Kidney epithelial cell (primary cell): Measurements from ENCODE around the gene TLE3. TPM values are rescaled to one million over a fixed set of nuclear protein-coding genes. Genes with fewer than 3 reads are reported as not detected.

Experiments
- DNase-seq: peaks from one replicate; pipeline ENCODE4 v3.0.0-alpha.2; 2010; ENCODE audit warnings: low read depth
- H3K27me3 ChIP-seq: 2 replicates; pipeline ENCODE4 v1.6.0; 2011; ENCODE audit warnings: low read length; ENCODE audit not compliant: control insufficient read depth, insufficient read depth
- H3K36me3 ChIP-seq: 2 replicates; pipeline ENCODE4 v1.5.1; 2011; ENCODE audit warnings: low read length; ENCODE audit not compliant: control insufficient read depth, insufficient read depth
- H3K4me3 ChIP-seq: 2 replicates; pipeline ENCODE4 v1.5.1; 2011; ENCODE audit warnings: low read depth, mild to moderate bottlenecking, control low read depth, low read length
- total RNA-seq: library from RNA; depleted of rRNA; stranded (reverse); fragments of >200 nt; gene quantifications from 2 replicates; pipeline ENCODE4 v1.2.3, GENCODE V29; 2015
- TF ChIP-seq, protein P1 (sequence below): IDR thresholded peaks from 2 replicates; pipeline ENCODE4 v1.5.1; 2011; ENCODE audit warnings: mild to moderate bottlenecking, moderate library complexity, low read length, control low read depth, inconsistent platforms; ENCODE audit not compliant: insufficient read depth, poor library complexity, severe bottlenecking

The TLE3 gene
- total RNA-seq, 1 donor from 2014 or later: 67.5 TPM

DNA sequence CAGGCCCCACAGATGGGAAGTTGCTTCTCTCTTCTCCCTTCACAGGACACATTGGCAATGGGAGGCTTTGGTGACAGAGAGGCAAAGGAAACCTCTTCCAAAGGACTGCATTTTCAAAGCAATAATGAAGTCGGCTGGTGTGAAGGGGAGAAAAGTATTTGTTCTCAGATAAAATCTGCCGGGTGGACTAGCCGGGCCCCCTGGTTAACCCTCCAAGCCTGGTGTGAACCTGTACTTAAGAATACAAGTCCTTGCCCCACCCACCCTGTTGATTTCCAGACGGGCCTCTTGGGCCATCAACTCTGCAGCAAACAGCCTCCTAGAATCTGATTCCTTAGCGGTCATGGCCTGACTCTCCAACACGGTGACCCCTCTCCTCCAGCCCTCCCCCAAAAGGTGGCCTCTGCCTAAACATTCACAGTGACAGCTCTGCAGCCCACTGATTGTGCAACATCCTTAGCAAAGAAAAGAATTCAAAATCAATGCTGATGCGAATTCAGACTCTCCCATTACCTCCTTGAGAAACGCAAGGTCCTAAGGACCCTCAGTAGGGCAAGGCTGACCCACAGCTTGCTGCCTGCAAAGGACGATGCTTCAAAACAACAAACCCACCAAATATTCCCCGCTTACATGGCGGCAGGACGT lies 9.9 kb downstream of the TLE3 start:
- no peak for DNase-seq
- TF ChIP-seq, protein P1, sequence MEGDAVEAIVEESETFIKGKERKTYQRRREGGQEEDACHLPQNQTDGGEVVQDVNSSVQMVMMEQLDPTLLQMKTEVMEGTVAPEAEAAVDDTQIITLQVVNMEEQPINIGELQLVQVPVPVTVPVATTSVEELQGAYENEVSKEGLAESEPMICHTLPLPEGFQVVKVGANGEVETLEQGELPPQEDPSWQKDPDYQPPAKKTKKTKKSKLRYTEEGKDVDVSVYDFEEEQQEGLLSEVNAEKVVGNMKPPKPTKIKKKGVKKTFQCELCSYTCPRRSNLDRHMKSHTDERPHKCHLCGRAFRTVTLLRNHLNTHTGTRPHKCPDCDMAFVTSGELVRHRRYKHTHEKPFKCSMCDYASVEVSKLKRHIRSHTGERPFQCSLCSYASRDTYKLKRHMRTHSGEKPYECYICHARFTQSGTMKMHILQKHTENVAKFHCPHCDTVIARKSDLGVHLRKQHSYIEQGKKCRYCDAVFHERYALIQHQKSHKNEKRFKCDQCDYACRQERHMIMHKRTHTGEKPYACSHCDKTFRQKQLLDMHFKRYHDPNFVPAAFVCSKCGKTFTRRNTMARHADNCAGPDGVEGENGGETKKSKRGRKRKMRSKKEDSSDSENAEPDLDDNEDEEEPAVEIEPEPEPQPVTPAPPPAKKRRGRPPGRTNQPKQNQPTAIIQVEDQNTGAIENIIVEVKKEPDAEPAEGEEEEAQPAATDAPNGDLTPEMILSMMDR: no peak
- Histone ChIP-seq H3K27me3 (no peaks in the 10 kb centered on the region), H3K36me3 (no peaks in the 10 kb centered on the region), H3K4me3 (no peak overlapping the region)

DNA sequence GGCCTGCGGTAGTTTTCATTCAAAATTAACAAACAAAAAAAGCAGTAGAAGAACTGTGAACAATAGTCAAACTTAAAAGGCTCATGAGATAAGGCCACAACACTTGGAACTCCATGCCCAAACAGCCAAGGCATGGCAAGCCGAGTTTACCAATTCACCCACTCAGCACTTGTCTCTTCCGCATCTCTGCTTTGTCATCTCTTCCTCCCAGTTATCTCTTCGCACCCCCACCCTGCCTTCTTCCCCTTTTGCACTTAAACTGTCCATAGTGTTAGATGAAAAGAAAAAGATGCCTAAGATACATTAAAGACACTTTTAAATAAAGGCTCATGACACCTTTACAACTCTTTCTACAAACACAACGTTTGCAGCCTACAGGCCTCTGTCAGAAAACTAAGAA lies 11.1 kb downstream of the TLE3 start:
- no peak for DNase-seq
- Histone ChIP-seq H3K36me3 (no peaks in the 10 kb centered on the region), H3K4me3 (no peak overlapping the region), H3K27me3 (no peaks in the 10 kb centered on the region)
- TF ChIP-seq, protein P1: no peak

DNA sequence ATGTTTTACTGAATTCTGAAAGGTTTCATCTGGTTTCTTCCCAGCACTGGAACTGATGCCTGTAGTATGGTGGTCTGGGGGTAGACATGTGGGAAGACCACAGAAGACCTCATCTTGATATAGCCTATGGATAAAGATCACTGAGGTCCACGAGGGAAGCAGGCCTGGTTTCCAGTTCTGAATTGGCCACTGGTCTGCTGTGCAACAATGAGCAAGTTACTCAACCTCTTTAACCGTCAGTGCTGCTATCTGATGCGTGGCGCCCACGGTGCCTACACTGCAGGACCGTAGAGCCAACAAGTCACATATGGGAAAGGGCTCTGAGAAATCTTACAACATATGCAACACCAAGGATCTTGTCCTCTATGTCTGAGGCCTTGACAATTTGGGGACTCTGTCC lies 13.3 kb downstream of the TLE3 start:
- Histone ChIP-seq H3K4me3 (no peak overlapping the region), H3K27me3 (no peaks in the 10 kb centered on the region), H3K36me3 (no peaks in the 10 kb centered on the region)
- DNase-seq: no peak
- TF ChIP-seq, protein P1: no peak

DNA sequence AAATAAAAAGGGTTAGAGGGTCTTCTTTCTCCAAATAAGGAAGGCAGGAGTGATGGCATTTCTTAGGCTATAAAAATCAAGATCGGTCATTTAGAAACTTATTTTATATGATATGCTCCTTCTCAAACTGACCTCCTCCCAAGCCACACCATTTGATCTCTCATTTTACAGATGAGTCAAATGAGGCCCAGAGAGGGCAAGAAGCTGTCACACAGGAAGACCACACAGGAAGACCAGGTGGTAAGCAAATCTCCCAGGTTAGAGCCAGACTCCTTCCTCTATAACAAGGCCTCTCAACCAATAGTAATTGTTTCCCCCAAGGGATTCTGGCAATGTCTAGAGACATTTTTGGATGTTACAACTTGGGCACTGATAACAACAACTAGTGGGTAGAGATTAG lies 13.8 kb downstream of the TLE3 start:
- no peaks in the 10 kb centered on the region for H3K36me3 ChIP-seq
- no peak for DNase-seq
- TF ChIP-seq, protein P1: no peak
- no peak overlapping the region for H3K4me3 ChIP-seq
- no peaks in the 10 kb centered on the region for H3K27me3 ChIP-seq

DNA sequence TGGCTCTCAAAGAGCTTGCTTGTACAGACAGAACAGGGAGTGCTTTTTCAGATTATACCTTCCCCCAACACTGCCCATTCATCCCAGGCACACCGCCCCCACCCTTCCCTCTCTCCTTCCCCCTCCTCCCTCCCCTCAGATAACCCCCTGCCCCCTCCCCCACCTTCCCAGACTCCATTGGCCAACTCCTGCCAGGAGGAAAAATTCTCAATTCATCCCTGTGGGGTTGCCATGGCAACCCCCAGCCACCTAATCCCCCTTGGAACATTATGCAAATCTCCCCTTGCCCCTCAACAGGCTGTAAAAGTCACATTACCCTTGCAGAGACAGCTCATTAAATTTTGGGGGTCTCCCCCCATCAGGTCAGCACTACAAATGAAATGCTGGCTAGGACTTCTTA lies 14.3 kb downstream of the TLE3 start:
- TF ChIP-seq, protein P1: no peak
- Histone ChIP-seq H3K4me3 (no peak overlapping the region), H3K36me3 (no peaks in the 10 kb centered on the region), H3K27me3 (no peaks in the 10 kb centered on the region)
- no peak for DNase-seq

DNA sequence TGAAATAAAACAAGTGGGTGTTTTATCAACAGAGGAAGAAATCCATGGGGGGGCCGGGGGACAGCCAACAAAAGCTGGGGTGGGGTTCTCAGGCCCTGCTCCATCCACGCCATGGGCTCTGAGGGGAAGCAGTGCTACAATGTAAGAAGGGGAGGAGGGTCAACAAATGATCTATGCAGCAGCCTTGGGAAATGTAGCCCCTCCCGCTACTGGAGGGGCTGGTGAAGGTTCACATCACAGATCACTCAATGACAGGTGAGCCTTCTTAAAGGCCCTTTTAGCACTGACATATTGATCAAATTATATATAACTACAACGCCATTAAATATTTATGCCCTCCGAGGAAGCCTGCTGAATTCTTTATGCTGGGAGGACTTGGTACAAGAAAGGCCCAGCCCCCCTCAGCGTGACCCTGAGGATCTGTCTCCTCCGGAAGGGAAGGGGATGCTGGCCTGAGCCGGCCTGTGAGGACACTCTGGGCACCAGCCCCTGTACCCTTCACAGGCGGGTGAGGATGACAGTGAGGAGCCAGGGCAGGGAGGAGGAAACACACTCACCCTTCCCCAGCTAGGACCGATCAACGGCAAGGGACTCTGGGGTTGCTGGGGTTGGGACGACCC lies 15.3 kb downstream of the TLE3 start:
- Histone ChIP-seq H3K4me3 (no peak overlapping the region), H3K27me3 (no peaks in the 10 kb centered on the region), H3K36me3 (no peaks in the 10 kb centered on the region)
- TF ChIP-seq, protein P1: no peak
- no peak for DNase-seq
